Fibroblast of lung (primary cell): ENCODE data around the gene COL9A2. TPM values are rescaled to one million over a fixed set of nuclear protein-coding genes. Genes with fewer than 3 reads are reported as not detected.

ENCODE experiments used
- DNase-seq, 2 donors: peaks; one replicate each; pipeline versions ENCODE4 v3.0.0 to v3.0.0-alpha.2; 2010; ENCODE audit warnings: low read depth in 2 of 2
- H2AFZ ChIP-seq: 2 replicates; pipeline ENCODE4 v1.5.1; 2012; ENCODE audit warnings: low read length, control low read depth, inconsistent platforms
- H3K27ac ChIP-seq: 2 replicates; pipeline ENCODE4 v1.5.1; 2011; ENCODE audit warnings: low read length, control low read depth; ENCODE audit not compliant: insufficient read depth
- H3K27me3 ChIP-seq: 2 replicates; pipeline ENCODE4 v1.5.1; 2011; ENCODE audit warnings: mild to moderate bottlenecking, low read length; ENCODE audit not compliant: control insufficient read depth, insufficient read depth
- H3K36me3 ChIP-seq: 2 replicates; pipeline ENCODE4 v1.5.1; 2011; ENCODE audit warnings: low read length; ENCODE audit not compliant: control insufficient read depth, insufficient read depth
- H3K4me1 ChIP-seq: 2 replicates; pipeline ENCODE4 v1.5.1; 2011; ENCODE audit warnings: low read length; ENCODE audit not compliant: control insufficient read depth, insufficient read depth; ENCODE audit errors: extremely low read depth
- H3K4me2 ChIP-seq: 2 replicates; pipeline ENCODE4 v1.5.1; 2011; ENCODE audit warnings: low read length, control low read depth; ENCODE audit not compliant: insufficient read depth; ENCODE audit errors: extremely low read depth
- H3K4me3 ChIP-seq, 4 experiments: fragments of 200-600 bp in 1 of 4; sonication (generic) in 1 of 4; replicated peaks in 1 of 4; 2 replicates each; pipeline ENCODE4 v1.5.1; 2011 to 2016; ENCODE audit warnings: low read length in 4 of 4, low read depth in 3 of 4, mild to moderate bottlenecking in 3 of 4, control low read depth in 2 of 4, inconsistent platforms in 1 of 4, mixed read lengths in 1 of 4; ENCODE audit not compliant: insufficient read depth in 1 of 4; ENCODE audit errors: control extremely low read depth in 1 of 4
- H3K79me2 ChIP-seq: 2 replicates; pipeline ENCODE4 v1.5.1; 2012; ENCODE audit warnings: mild to moderate bottlenecking, low read length, inconsistent platforms; ENCODE audit not compliant: control insufficient read depth, insufficient read depth
- H3K9ac ChIP-seq: 2 replicates; pipeline ENCODE4 v1.5.1; 2011; ENCODE audit warnings: mild to moderate bottlenecking, low read length, control low read depth; ENCODE audit not compliant: insufficient read depth
- H3K9me3 ChIP-seq: 2 replicates; pipeline ENCODE4 v1.5.1; 2012; ENCODE audit warnings: low read depth, low read length; ENCODE audit not compliant: control insufficient read depth, insufficient read depth
- H4K20me1 ChIP-seq: 2 replicates; pipeline ENCODE4 v1.5.1; 2011; ENCODE audit warnings: low read length; ENCODE audit not compliant: control insufficient read depth, insufficient read depth; ENCODE audit errors: extremely low read depth
- CTCF ChIP-seq, 2 donors: IDR thresholded peaks in 1 of 2; conservative IDR thresholded peaks in 1 of 2; 1 replicate in 1 of 2; 2 replicates in 1 of 2; pipeline ENCODE4 v1.5.1; 2011 to 2012; ENCODE audit warnings: low read length in 2 of 2, control low read depth in 1 of 2, inconsistent platforms in 1 of 2, low read depth in 1 of 2, mild to moderate bottlenecking in 1 of 2
- EZH2 ChIP-seq: IDR thresholded peaks from 2 replicates; pipeline ENCODE4 v1.5.1; 2012; ENCODE audit warnings: low read length, control low read depth, mild to moderate bottlenecking; ENCODE audit errors: missing control alignments
- polyA plus RNA-seq, 2 donors: library from polyadenylated mRNA; depleted of rRNA in 1 of 2; stranded (reverse) in 1 of 2; unstranded in 1 of 2; fragments of >200 nt; gene quantifications; 2 replicates each; pipeline ENCODE4 v1.2.1, GENCODE V29; 2011 to 2012; ENCODE audit warnings: missing spikeins in 1 of 2
- total RNA-seq: library from RNA; depleted of rRNA; stranded (reverse); fragments of >200 nt; gene quantifications from 2 replicates; pipeline ENCODE4 v1.2.1, GENCODE V29; 2014

Gene COL9A2
- total and polyA plus RNA-seq, 2 donors (not counting 1 experiment from before 2014, with no cell fraction given), result 1.3 to 2.8 TPM

DNA sequence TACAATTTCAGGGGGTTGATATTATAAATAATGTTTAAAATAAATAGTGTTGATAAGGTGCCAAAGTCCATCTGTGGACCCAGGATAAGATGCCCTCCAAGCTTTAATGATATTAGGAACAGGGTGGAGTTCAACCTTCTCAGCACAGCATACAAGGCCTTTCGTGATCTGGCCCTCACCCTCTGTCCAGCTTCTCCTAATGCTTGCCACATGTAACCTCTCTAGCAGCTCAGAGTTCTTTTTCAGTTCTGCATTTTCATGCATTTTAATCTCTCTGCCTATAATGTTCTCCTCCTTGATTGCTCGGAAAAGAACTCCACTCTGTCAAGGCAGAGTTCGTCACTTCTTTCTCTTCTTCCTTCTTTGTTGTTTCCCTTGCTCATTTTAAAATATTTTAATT is 35.0 kb upstream of the COL9A2 start:
- Histone ChIP-seq H3K4me3 (no peak overlapping the region), H3K4me1 (no peaks in the 10 kb centered on the region), H3K36me3 (no peaks in the 10 kb centered on the region), H4K20me1 (no peaks in the 10 kb centered on the region), H2AFZ (no peak overlapping the region), H3K9me3 (no peaks in the 10 kb centered on the region), H3K27me3 (peaks cover 2% of the 10 kb centered on the region), H3K27ac (no peak overlapping the region), H3K9ac (no peak overlapping the region), H3K79me2 (no peaks in the 10 kb centered on the region), H3K4me2 (no peak overlapping the region)
- no peak for DNase-seq
- TF ChIP-seq CTCF (conservative IDR thresholded peaks at IDR 0.05 in 1 of 2, IDR thresholded peaks at IDR 0.05 in 1 of 2; ENCODE audit: low read depth in 1 of 2, low read length in 2 of 2), result no peak

DNA sequence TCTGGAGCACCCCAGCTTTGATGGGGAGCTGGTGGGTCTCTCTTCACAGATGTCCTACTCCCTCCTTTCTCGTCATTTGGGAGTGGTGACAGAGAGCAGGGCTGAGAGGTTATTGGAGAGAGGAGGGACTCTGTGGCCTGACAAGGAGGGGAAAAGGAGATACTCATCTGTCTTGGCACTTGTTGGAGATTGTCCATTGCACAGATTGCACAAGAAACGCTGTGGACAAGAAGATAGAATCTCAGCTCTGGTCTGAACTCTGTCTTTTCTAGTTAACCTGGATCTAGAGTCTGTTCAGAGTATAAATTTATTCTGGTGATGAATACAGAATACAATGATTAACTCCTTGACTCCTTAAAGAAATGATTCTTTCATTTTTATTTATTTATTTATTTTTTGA is 34.0 kb upstream of the COL9A2 start:
- H3K4me2 ChIP-seq, result no peak overlapping the region
- peaks cover 2% of the 10 kb centered on the region for H3K27me3 ChIP-seq
- H2AFZ ChIP-seq, result no peak overlapping the region
- no peaks in the 10 kb centered on the region for H3K9me3 ChIP-seq
- TF ChIP-seq EZH2, result no peak
- no peak overlapping the region for H3K9ac ChIP-seq
- no peak overlapping the region for H3K27ac ChIP-seq
- no peak for DNase-seq
- H4K20me1 ChIP-seq, result no peaks in the 10 kb centered on the region
- H3K4me3 ChIP-seq, result no peak overlapping the region
- H3K79me2 ChIP-seq, result no peaks in the 10 kb centered on the region
- H3K36me3 ChIP-seq, result no peaks in the 10 kb centered on the region
- H3K4me1 ChIP-seq, result no peaks in the 10 kb centered on the region

DNA sequence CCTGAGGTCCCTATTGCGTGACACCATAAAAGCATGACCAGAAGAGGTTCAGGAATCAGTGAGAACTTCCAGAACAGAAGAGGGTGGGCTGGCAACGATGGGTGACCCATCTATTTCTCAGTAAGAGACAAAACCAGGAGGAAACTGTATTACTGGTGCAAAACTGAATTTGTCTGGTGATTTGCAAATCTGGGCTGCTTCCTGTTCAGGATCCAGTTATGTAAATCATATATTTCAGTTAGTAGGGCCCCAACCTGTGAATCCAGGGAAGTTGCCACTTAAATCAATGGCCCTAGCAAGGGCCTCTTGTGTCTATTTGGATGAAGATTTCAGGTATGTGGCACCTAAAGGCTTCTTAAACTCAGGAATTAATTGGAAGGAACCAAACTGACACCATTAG is 33.3 kb upstream of the COL9A2 start:
- Histone ChIP-seq H2AFZ (no peak overlapping the region), H3K79me2 (no peaks in the 10 kb centered on the region), H3K4me3 (no peak overlapping the region), H3K27ac (no peak overlapping the region), H3K9me3 (no peaks in the 10 kb centered on the region), H3K27me3 (peaks cover 2% of the 10 kb centered on the region), H3K9ac (no peak overlapping the region), H3K4me2 (no peak overlapping the region), H3K4me1 (no peaks in the 10 kb centered on the region), H3K36me3 (no peaks in the 10 kb centered on the region), H4K20me1 (no peaks in the 10 kb centered on the region)
- DNase-seq, result no peak
- TF ChIP-seq EZH2 (no peak), CTCF (conservative IDR thresholded peaks at IDR 0.05 in 1 of 2, IDR thresholded peaks at IDR 0.05 in 1 of 2; ENCODE audit: low read depth in 1 of 2, low read length in 2 of 2) (no peak)
